K562 (cell line): ENCODE measurements around the gene PPIC. TPM values are rescaled to one million over a fixed set of nuclear protein-coding genes. Genes with fewer than 3 reads are reported as not detected.

Source experiments
- CCAR2 ChIP-seq: fragments of 200-400 bp; formaldehyde crosslinking; IDR thresholded peaks from 2 replicates; pipeline ENCODE4 v1.6.1; 2017; ENCODE audit warnings: mild to moderate bottlenecking, low read depth, low read length
- KDM2B ChIP-seq: fragments of 250-450 bp; sonication (Bioruptor Pico); IDR thresholded peaks from 2 replicates; pipeline ENCODE4 v1.8.0; 2021; ENCODE audit warnings: mild to moderate bottlenecking, moderate library complexity
- MAZ ChIP-seq, 2 experiments: fragments of 450-650 bp in 1 of 2; sonication (generic) in 1 of 2; formaldehyde crosslinking; IDR thresholded peaks in 1 of 2; conservative IDR thresholded peaks in 1 of 2; 2 replicates each; pipeline versions ENCODE4 v1.4.0 to v1.5.0; 2020; ENCODE audit warnings: mild to moderate bottlenecking in 1 of 2, missing genetic modification reagents in 1 of 2
- MEF2D ChIP-seq: conservative IDR thresholded peaks from 2 replicates; pipeline ENCODE4 v1.6.1; 2016; ENCODE audit warnings: low read depth, missing genetic modification characterization, missing compliant biosample characterization
- MTA1 ChIP-seq: fragments of 450-650 bp; IDR thresholded peaks from 2 replicates; pipeline ENCODE4 v1.6.1; 2017; ENCODE audit warnings: borderline replicate concordance
- PPARD ChIP-seq: fragments of 250-450 bp; sonication (Bioruptor Pico); IDR thresholded peaks from 2 replicates; pipeline ENCODE4 v1.8.0; 2022; ENCODE audit warnings: inconsistent platforms, mild to moderate bottlenecking, moderate library complexity
- SAP30 ChIP-seq: fragments of 200-600 bp; sonication (generic); IDR thresholded peaks from 2 replicates; pipeline ENCODE4 v1.6.1; 2012; ENCODE audit warnings: borderline replicate concordance, low read depth, mild to moderate bottlenecking, moderate library complexity, low read length, control low read depth, inconsistent platforms; ENCODE audit not compliant: insufficient read depth, poor library complexity, severe bottlenecking
- SREBF2 ChIP-seq: sonication (generic); formaldehyde crosslinking; IDR thresholded peaks from 2 replicates; pipeline ENCODE4 v1.4.0; 2020; ENCODE audit warnings: mild to moderate bottlenecking, missing genetic modification reagents
- ZFPM2 ChIP-seq: fragments of 250-450 bp; sonication (Bioruptor Pico); IDR thresholded peaks from 2 replicates; pipeline ENCODE4 v1.5.1; 2022; ENCODE audit warnings: mild to moderate bottlenecking
- polyA plus RNA-seq, 8 experiments: library from polyadenylated mRNA; depleted of rRNA in 4 of 8; stranded (reverse) in 5 of 8; unstranded in 3 of 8; fragments of >200 nt; fragmentation: Nextera tagmentation in 2 of 8; fragmentation: Illumina TruSeq in 1 of 8; extraction: Ambion mirVana in 2 of 8; extraction: Trizol in 1 of 8; gene quantifications; 2 replicates each; pipeline versions ENCODE4 v1.2.1 to v1.2.3, GENCODE V29; 2011 to 2014; ENCODE audit warnings: inconsistent platforms in 1 of 8, missing spikeins in 1 of 8
- total RNA-seq, 7 experiments: library from RNA; depleted of rRNA in 6 of 7; stranded (reverse); fragments of >200 nt in 6 of 7; fragmentation: Illumina TruSeq in 2 of 7; extraction: Trizol in 2 of 7; gene quantifications; 2 replicates each; pipeline versions ENCODE4 v1.2.1 to v1.2.3, GENCODE V29; 2011 to 2021; ENCODE audit warnings: low replicate concordance in 1 of 7
- TF ChIP-seq, protein P1 (sequence below): sonication (generic); formaldehyde crosslinking; IDR thresholded peaks from 2 replicates; pipeline ENCODE4 v1.8.1; 2023; ENCODE audit warnings: mild to moderate bottlenecking, missing genetic modification reagents
- TF ChIP-seq, protein P2 (sequence below): fragments of 200-800 bp; sonication (Bioruptor generic); IDR thresholded peaks from 2 replicates; pipeline ENCODE4 v1.6.1; 2017; ENCODE audit warnings: missing genetic modification characterization, missing compliant biosample characterization
- TF ChIP-seq, protein P3 (sequence below): fragments of 200-800 bp; sonication (Bioruptor generic); IDR thresholded peaks from 2 replicates; pipeline ENCODE4 v1.6.1; 2017; ENCODE audit warnings: missing genetic modification characterization, missing compliant biosample characterization
- TF ChIP-seq, protein P4 (sequence below): fragments of 450-650 bp; formaldehyde crosslinking; IDR thresholded peaks from 2 replicates; pipeline ENCODE4 v1.4.0; 2022; ENCODE audit warnings: mild to moderate bottlenecking, moderate library complexity

Gene PPIC
- total and polyA plus RNA-seq, 9 of the 15 experiments (the other 6 are each of a cell fraction or from before 2014, with no cell fraction given), result 1.3 to 4.5 (median 2.8) TPM

DNA sequence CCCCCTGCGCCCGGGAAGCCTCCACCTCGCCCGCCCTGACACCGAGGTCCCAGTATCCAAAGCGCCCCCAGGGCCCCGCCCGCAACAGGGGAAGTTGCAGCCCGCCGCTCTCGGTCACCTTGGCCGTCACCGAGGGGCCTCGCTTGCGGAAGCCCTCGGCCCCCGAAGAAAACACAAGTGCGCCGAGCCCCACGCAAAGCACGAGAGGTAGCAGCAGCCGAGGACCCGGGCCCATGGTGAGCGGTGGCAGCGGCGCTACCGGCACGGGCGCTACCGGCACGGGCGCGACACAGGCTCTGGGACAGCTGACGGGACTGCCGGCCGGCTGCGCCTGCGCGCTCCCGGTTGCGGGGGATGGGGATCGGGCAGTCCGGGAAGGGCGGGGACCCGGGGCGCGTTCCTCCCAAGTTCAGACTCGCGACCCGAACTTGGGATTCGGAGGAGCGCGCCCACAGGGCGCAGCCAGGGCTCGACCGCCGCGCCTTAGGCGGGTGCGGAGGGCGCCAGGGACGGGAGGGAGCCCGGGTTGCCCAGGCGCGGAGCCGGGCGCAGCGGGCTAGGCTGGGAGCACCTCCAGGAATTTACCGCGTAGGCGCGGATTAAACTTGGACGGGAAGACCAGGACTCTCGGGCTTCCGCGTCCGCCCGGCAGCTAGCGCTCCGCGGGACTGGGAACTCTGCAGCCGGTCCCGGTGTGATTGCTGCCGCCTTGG, at the start of gene PPIC (continued):
- TF ChIP-seq CCAR2, result no peak
- TF ChIP-seq ZFPM2 (CRISPR knock-in tag), result no peak
- no peak for TF ChIP-seq PPARD (CRISPR knock-in tag)
- TF ChIP-seq SREBF2 (CRISPR knock-in tag), result no peak
- TF ChIP-seq MAZ (CRISPR knock-in tag; conservative IDR thresholded peaks at IDR 0.05 in 1 of 2, IDR thresholded peaks at IDR 0.05 in 1 of 2), result peak; percentile 47 to 49; a peak in 3 of 4 replicates
- TF ChIP-seq MEF2D (tag), result no peak
- TF ChIP-seq MTA1, result no peak
- TF ChIP-seq, protein P1, sequence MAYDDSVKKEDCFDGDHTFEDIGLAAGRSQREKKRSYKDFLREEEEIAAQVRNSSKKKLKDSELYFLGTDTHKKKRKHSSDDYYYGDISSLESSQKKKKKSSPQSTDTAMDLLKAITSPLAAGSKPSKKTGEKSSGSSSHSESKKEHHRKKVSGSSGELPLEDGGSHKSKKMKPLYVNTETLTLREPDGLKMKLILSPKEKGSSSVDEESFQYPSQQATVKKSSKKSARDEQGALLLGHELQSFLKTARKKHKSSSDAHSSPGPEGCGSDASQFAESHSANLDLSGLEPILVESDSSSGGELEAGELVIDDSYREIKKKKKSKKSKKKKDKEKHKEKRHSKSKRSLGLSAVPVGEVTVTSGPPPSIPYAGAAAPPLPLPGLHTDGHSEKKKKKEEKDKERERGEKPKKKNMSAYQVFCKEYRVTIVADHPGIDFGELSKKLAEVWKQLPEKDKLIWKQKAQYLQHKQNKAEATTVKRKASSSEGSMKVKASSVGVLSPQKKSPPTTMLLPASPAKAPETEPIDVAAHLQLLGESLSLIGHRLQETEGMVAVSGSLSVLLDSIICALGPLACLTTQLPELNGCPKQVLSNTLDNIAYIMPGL (CRISPR knock-in tag), result no peak
- TF ChIP-seq, protein P2, sequence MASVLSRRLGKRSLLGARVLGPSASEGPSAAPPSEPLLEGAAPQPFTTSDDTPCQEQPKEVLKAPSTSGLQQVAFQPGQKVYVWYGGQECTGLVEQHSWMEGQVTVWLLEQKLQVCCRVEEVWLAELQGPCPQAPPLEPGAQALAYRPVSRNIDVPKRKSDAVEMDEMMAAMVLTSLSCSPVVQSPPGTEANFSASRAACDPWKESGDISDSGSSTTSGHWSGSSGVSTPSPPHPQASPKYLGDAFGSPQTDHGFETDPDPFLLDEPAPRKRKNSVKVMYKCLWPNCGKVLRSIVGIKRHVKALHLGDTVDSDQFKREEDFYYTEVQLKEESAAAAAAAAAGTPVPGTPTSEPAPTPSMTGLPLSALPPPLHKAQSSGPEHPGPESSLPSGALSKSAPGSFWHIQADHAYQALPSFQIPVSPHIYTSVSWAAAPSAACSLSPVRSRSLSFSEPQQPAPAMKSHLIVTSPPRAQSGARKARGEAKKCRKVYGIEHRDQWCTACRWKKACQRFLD (CRISPR knock-in tag), result no peak
- TF ChIP-seq, protein P3, sequence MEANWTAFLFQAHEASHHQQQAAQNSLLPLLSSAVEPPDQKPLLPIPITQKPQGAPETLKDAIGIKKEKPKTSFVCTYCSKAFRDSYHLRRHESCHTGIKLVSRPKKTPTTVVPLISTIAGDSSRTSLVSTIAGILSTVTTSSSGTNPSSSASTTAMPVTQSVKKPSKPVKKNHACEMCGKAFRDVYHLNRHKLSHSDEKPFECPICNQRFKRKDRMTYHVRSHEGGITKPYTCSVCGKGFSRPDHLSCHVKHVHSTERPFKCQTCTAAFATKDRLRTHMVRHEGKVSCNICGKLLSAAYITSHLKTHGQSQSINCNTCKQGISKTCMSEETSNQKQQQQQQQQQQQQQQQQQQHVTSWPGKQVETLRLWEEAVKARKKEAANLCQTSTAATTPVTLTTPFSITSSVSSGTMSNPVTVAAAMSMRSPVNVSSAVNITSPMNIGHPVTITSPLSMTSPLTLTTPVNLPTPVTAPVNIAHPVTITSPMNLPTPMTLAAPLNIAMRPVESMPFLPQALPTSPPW (CRISPR knock-in tag), result peak; percentile 76
- TF ChIP-seq, protein P4, sequence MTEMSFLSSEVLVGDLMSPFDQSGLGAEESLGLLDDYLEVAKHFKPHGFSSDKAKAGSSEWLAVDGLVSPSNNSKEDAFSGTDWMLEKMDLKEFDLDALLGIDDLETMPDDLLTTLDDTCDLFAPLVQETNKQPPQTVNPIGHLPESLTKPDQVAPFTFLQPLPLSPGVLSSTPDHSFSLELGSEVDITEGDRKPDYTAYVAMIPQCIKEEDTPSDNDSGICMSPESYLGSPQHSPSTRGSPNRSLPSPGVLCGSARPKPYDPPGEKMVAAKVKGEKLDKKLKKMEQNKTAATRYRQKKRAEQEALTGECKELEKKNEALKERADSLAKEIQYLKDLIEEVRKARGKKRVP (CRISPR knock-in tag), result no peak
- no peak for TF ChIP-seq KDM2B (CRISPR knock-in tag)
- TF ChIP-seq SAP30, result peak; percentile 49
